GM12891 (cell line): ENCODE measurements around the gene LPO.

ENCODE experiments used
- POLR2A ChIP-seq: IDR thresholded peaks from 2 replicates; pipeline ENCODE4 v1.6.1; 2011; ENCODE audit warnings: low read depth, low read length, control low read depth
- TAF1 ChIP-seq: IDR thresholded peaks from 2 replicates; pipeline ENCODE4 v1.6.1; 2011; ENCODE audit warnings: low read depth, low read length, control low read depth

- TF ChIP-seq TAF1 (no peak), POLR2A (no peak)
These were observed 67.2 kb downstream of the LPO start for GRCh38 chr17:58305626-58306025.
